H9 (cell line): Measurements from ENCODE around the gene PANX2. TPM values are rescaled to one million over a fixed set of nuclear protein-coding genes. Genes with fewer than 3 reads are reported as not detected.

Experiments used
- DNase-seq: peaks from one replicate; pipeline ENCODE4 v3.0.0-alpha.2; 2017
- H2AFZ ChIP-seq: one replicate; pipeline ENCODE4 v1.6.1; 2013; ENCODE audit warnings: mild to moderate bottlenecking, low read length, control low read depth, moderate library complexity
- H2AK5ac ChIP-seq: 2 replicates; pipeline ENCODE4 v1.6.1; 2013; ENCODE audit warnings: low read length, control low read depth, mixed read lengths; ENCODE audit not compliant: insufficient read length
- H2BK120ac ChIP-seq: one replicate; pipeline ENCODE4 v1.6.1; 2013; ENCODE audit warnings: low read depth, mild to moderate bottlenecking, low read length, control low read depth, inconsistent platforms; ENCODE audit not compliant: poor library complexity, severe bottlenecking
- H2BK12ac ChIP-seq: 2 replicates; pipeline ENCODE4 v1.6.1; 2013; ENCODE audit warnings: low read length, control low read depth, mixed read lengths, low read depth; ENCODE audit not compliant: insufficient read length
- H2BK15ac ChIP-seq: 2 replicates; pipeline ENCODE4 v1.6.1; 2013; ENCODE audit warnings: low read depth, low read length, control low read depth
- H2BK20ac ChIP-seq: one replicate; pipeline ENCODE4 v1.6.1; 2013; ENCODE audit warnings: low read depth, mild to moderate bottlenecking, low read length, control low read depth, inconsistent platforms; ENCODE audit not compliant: poor library complexity, severe bottlenecking
- H2BK5ac ChIP-seq: 2 replicates; pipeline ENCODE4 v1.6.1; 2013; ENCODE audit warnings: low read length, control low read depth, mixed read lengths; ENCODE audit not compliant: insufficient read length
- H3K14ac ChIP-seq: 2 replicates; pipeline ENCODE4 v1.6.1; 2013; ENCODE audit warnings: low read length, control low read depth; ENCODE audit not compliant: insufficient read depth
- H3K18ac ChIP-seq: 2 replicates; pipeline ENCODE4 v1.6.1; 2013; ENCODE audit warnings: low read depth, mild to moderate bottlenecking, mixed read lengths, low read length, control low read depth; ENCODE audit not compliant: insufficient read length
- H3K23ac ChIP-seq: 2 replicates; pipeline ENCODE4 v1.6.1; 2013; ENCODE audit warnings: low read length, control low read depth, mixed read lengths, low read depth; ENCODE audit not compliant: insufficient read length
- H3K23me2 ChIP-seq: 2 replicates; pipeline ENCODE4 v1.6.1; 2013; ENCODE audit warnings: low read depth, mild to moderate bottlenecking, mixed read lengths, low read length, control low read depth; ENCODE audit not compliant: insufficient read length, poor library complexity, severe bottlenecking
- H3K27ac ChIP-seq: 2 replicates; pipeline ENCODE4 v1.5.1; 2013; ENCODE audit warnings: low read length, control low read depth, mixed read lengths, low read depth; ENCODE audit not compliant: insufficient read length
- H3K27me3 ChIP-seq: 2 replicates; pipeline ENCODE4 v1.6.1; 2013; ENCODE audit warnings: low read length, control low read depth, inconsistent platforms; ENCODE audit not compliant: insufficient read depth
- H3K4ac ChIP-seq: 2 replicates; pipeline ENCODE4 v1.6.1; 2013; ENCODE audit warnings: low read depth, mild to moderate bottlenecking, control low read depth, inconsistent platforms, low read length, moderate library complexity
- H3K4me1 ChIP-seq: 2 replicates; pipeline ENCODE4 v1.6.1; 2013; ENCODE audit warnings: low read length, control low read depth, inconsistent platforms; ENCODE audit not compliant: insufficient read depth
- H3K4me2 ChIP-seq: 2 replicates; pipeline ENCODE4 v1.6.1; 2013; ENCODE audit warnings: low read length, control low read depth, mixed read lengths; ENCODE audit not compliant: insufficient read length, insufficient read depth
- H3K56ac ChIP-seq: 2 replicates; pipeline ENCODE4 v1.6.1; 2013; ENCODE audit warnings: low read depth, mild to moderate bottlenecking, mixed read lengths, low read length, control low read depth; ENCODE audit not compliant: insufficient read length
- H3K79me1 ChIP-seq: 2 replicates; pipeline ENCODE4 v1.6.1; 2013; ENCODE audit warnings: low read depth, mild to moderate bottlenecking, moderate library complexity, low read length, control low read depth, inconsistent platforms; ENCODE audit not compliant: insufficient read depth, poor library complexity, severe bottlenecking
- H3K79me2 ChIP-seq: 2 replicates; pipeline ENCODE4 v1.6.1; 2013; ENCODE audit warnings: low read length, control low read depth, inconsistent platforms; ENCODE audit not compliant: insufficient read depth
- H3K9ac ChIP-seq: 2 replicates; pipeline ENCODE4 v1.6.1; 2013; ENCODE audit warnings: low read length, control low read depth, mixed read lengths; ENCODE audit not compliant: insufficient read length; ENCODE audit errors: extremely low read depth
- H3K9me3 ChIP-seq: one replicate; pipeline ENCODE4 v1.6.1; 2013; ENCODE audit warnings: low read depth, low read length, inconsistent platforms; ENCODE audit not compliant: control insufficient read depth
- H3T11ph ChIP-seq: one replicate; pipeline ENCODE4 v1.6.1; 2013; ENCODE audit warnings: mild to moderate bottlenecking, low read length, control low read depth, inconsistent platforms
- H4K20me1 ChIP-seq: one replicate; pipeline ENCODE4 v1.6.1; 2013; ENCODE audit not compliant: control insufficient read depth, insufficient read length, insufficient read depth
- H4K5ac ChIP-seq: 2 replicates; pipeline ENCODE4 v1.6.1; 2013; ENCODE audit warnings: low read depth, mild to moderate bottlenecking, mixed read lengths, low read length, control low read depth; ENCODE audit not compliant: insufficient read length
- H4K8ac ChIP-seq: replicated peaks from 2 replicates; pipeline ENCODE4 v1.6.1; 2013; ENCODE audit warnings: low read length, control low read depth, mixed read lengths, low read depth; ENCODE audit not compliant: insufficient read length
- H4K91ac ChIP-seq: 2 replicates; pipeline ENCODE4 v1.6.1; 2013; ENCODE audit warnings: low read depth, mild to moderate bottlenecking, moderate library complexity, mixed read lengths, low read length, control low read depth; ENCODE audit not compliant: insufficient read length
- H3K27ac Mint-ChIP-seq, 3 experiments: 2 replicates in 2 of 3; 3 replicates in 1 of 3; pipeline ENCODE4 v1.8.0; 2020 to 2021; ENCODE audit warnings: mixed read lengths in 3 of 3, mild to moderate bottlenecking in 1 of 3, moderate library complexity in 1 of 3
- H3K27me3 Mint-ChIP-seq: 2 replicates; pipeline ENCODE4 v1.8.0; 2021; ENCODE audit warnings: low read depth, mild to moderate bottlenecking, moderate library complexity, mixed read lengths
- H3K36me3 Mint-ChIP-seq, 3 experiments: 2 replicates in 2 of 3; 3 replicates in 1 of 3; pipeline ENCODE4 v1.8.0; 2020 to 2021; ENCODE audit warnings: low read depth in 3 of 3, mixed read lengths in 3 of 3; ENCODE audit not compliant: insufficient read depth in 1 of 3
- H3K4me1 Mint-ChIP-seq, 2 experiments: 2 replicates each; pipeline ENCODE4 v1.8.0; 2020; ENCODE audit warnings: mixed read lengths in 2 of 2
- H3K4me3 Mint-ChIP-seq, 2 experiments: 2 replicates in 1 of 2; 3 replicates in 1 of 2; pipeline ENCODE4 v1.8.0; 2020 to 2021; ENCODE audit warnings: mild to moderate bottlenecking in 2 of 2, mixed read lengths in 2 of 2, moderate library complexity in 1 of 2
- H3K9me3 Mint-ChIP-seq, 2 experiments: 2 replicates in 1 of 2; 3 replicates in 1 of 2; pipeline ENCODE4 v1.8.0; 2020; ENCODE audit warnings: mild to moderate bottlenecking in 2 of 2, mixed read lengths in 2 of 2, moderate library complexity in 1 of 2
- WGBS: extraction: QIAGEN DNeasy Blood & Tissue Kit; methylation state at CpG from one replicate; pipeline ENCODE4 v1.1.7; 2013; ENCODE audit warnings: missing lambda C conversion rate, low lambda C conversion rate, mixed read lengths; ENCODE audit not compliant: insufficient read length; ENCODE audit errors: extremely low coverage; 5-methylcytosine and 5-hydroxymethylcytosine counted together
- total RNA-seq: library from RNA; stranded (reverse); gene quantifications from 2 replicates; pipeline ENCODE4 v1.2.1, GENCODE V29; 2021
- TF ChIP-seq, protein P1 (sequence below): fragments of 200-600 bp; sonication (generic); conservative IDR thresholded peaks from 3 replicates; pipeline ENCODE4 v1.8.0; 2021; ENCODE audit warnings: antibody characterized with exemption, mild to moderate bottlenecking

The PANX2 gene
- total RNA-seq, 1 experiment from 2014 or later, result 8.0 TPM

- Histone ChIP-seq H4K8ac (no peak overlapping the region), H3K18ac (no peak overlapping the region), H3K56ac (no peak overlapping the region), H3T11ph (no peak overlapping the region), H2BK20ac (no peak overlapping the region), H3K27me3 (no peaks in the 10 kb centered on the region), H3K4me1 (no peaks in the 10 kb centered on the region), H3K79me1 (no peaks in the 10 kb centered on the region), H3K9ac (no peak overlapping the region), H2BK12ac (no peak overlapping the region), H2BK15ac (no peak overlapping the region), H3K23ac (no peak overlapping the region), H2BK120ac (no peak overlapping the region), H3K14ac (no peak overlapping the region), H3K23me2 (peaks cover 6% of the 10 kb centered on the region), H2BK5ac (no peak overlapping the region), H3K4ac (no peak overlapping the region), H2AFZ (no peak overlapping the region), H3K79me2 (no peaks in the 10 kb centered on the region), H3K27ac (no peak overlapping the region), H3K4me2 (no peak overlapping the region), H2AK5ac (no peak overlapping the region), H4K5ac (no peak overlapping the region), H3K9me3 (no peaks in the 10 kb centered on the region), H4K91ac (no peak overlapping the region), H4K20me1 (no peaks in the 10 kb centered on the region)
- TF ChIP-seq, protein P1, sequence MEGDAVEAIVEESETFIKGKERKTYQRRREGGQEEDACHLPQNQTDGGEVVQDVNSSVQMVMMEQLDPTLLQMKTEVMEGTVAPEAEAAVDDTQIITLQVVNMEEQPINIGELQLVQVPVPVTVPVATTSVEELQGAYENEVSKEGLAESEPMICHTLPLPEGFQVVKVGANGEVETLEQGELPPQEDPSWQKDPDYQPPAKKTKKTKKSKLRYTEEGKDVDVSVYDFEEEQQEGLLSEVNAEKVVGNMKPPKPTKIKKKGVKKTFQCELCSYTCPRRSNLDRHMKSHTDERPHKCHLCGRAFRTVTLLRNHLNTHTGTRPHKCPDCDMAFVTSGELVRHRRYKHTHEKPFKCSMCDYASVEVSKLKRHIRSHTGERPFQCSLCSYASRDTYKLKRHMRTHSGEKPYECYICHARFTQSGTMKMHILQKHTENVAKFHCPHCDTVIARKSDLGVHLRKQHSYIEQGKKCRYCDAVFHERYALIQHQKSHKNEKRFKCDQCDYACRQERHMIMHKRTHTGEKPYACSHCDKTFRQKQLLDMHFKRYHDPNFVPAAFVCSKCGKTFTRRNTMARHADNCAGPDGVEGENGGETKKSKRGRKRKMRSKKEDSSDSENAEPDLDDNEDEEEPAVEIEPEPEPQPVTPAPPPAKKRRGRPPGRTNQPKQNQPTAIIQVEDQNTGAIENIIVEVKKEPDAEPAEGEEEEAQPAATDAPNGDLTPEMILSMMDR, result no peak
- no peak for DNase-seq
- H3K9me3 Mint-ChIP-seq, result no peaks in the 10 kb centered on the region; a peak in 1 of 5 replicates
- no peak overlapping the region for H3K27ac Mint-ChIP-seq
- peaks cover 19% of the 10 kb centered on the region for H3K27me3 Mint-ChIP-seq
- H3K36me3 Mint-ChIP-seq, result no peaks in the 10 kb centered on the region; a peak in 1 of 7 replicates
- H3K4me1 Mint-ChIP-seq, result peaks cover 0 to 4% of the 10 kb centered on the region in 2 experiments; a peak in 2 of 4 replicates
- no peak overlapping the region for H3K4me3 Mint-ChIP-seq
- no CpG with 5 or more reads among the region's 12 CpGs for WGBS
These were observed 22.4 kb upstream of the PANX2 start for GRCh38 chr22:50148166-50148500.
